ENCODE data around the gene IFI27L1.

Gene IFI27L1

GRCh38 chr14:94136575-94137331, 55.6 kb downstream of the IFI27L1 start:
- peak; percentile 43 for FAIRE-seq

GRCh38 chr14:94138251-94138650, 57.1 kb downstream of the IFI27L1 start:
- no peak for FAIRE-seq

GRCh38 chr14:94139006-94139405, 57.9 kb downstream of the IFI27L1 start:
- FAIRE-seq: no peak

- no peak for FAIRE-seq
Observed at GRCh38 chr14:94139421-94139820, 58.3 kb downstream of the IFI27L1 start.

- no peak for FAIRE-seq
Observed at GRCh38 chr14:94142247-94142646, 61.1 kb downstream of the IFI27L1 start.

- FAIRE-seq: no peak
Observed at GRCh38 chr14:94142836-94143235, 61.7 kb downstream of the IFI27L1 start.

- no peak for FAIRE-seq
Observed at GRCh38 chr14:94143239-94143638, 62.1 kb downstream of the IFI27L1 start.

GRCh38 chr14:94143711-94144110, 62.6 kb downstream of the IFI27L1 start:
- FAIRE-seq: no peak

- FAIRE-seq: no peak
Observed at GRCh38 chr14:94144765-94145164, 63.7 kb downstream of the IFI27L1 start.

GRCh38 chr14:94145902-94146527, 64.9 kb downstream of the IFI27L1 start:
- no peak for FAIRE-seq
